ENCODE results near the gene TULP3. TPM values are rescaled to one million over a fixed set of nuclear protein-coding genes. Genes with fewer than 3 reads are reported as not detected.

TULP3 gene
- total and polyA plus RNA-seq, 10 of the 15 experiments (the other 5 are each of a cell fraction or from before 2014, with no cell fraction given): 3.1 to 10.4 (median 8.1) TPM

DNA sequence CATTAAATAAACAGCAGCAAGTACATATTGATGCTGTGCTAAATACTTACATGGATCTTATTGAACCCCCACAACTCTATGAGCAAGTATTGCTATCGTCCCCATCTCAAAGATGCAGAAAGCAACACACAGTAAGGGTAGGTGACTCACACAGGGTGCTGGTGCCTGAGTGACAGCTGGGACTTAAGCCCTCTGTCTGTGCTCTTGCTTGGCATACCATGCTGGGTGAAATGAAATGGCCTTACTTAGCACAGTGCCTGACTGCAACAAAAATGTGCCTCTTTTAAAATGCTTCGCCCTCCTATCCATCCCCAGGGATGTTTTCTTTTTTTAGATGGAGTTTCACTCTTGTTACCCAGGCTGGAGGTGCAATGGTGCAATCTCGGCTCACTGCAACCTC, 34.6 kb upstream of the TULP3 start:
- no peak for TF ChIP-seq PAX8 (IDR thresholded peaks at IDR 0.05)
- TF ChIP-seq ZNF274 (IDR thresholded peaks at IDR 0.05; ENCODE audit: insufficient read depth, insufficient read length): no peak
- TF ChIP-seq ZSCAN29 (IDR thresholded peaks at IDR 0.05): no peak
- TF ChIP-seq RUNX3 (IDR thresholded peaks at IDR 0.05; ENCODE audit: low read length): no peak
- no peak for TF ChIP-seq RELA (IDR thresholded peaks at IDR 0.05; ENCODE audit: borderline replicate concordance, partially characterized antibody)
- no peak for TF ChIP-seq JUND (IDR thresholded peaks at IDR 0.05; ENCODE audit: low read depth, low read length)
- no peak for TF ChIP-seq BRCA1 (IDR thresholded peaks at IDR 0.05; ENCODE audit: low read depth, low read length)
- no peak for TF ChIP-seq EZH2 (IDR thresholded peaks at IDR 0.05; ENCODE audit: borderline replicate concordance, control insufficient read depth, low read depth, low read length)
- TF ChIP-seq EED (IDR thresholded peaks at IDR 0.05; ENCODE audit: low read depth): no peak
- no peak for TF ChIP-seq MXI1 (IDR thresholded peaks at IDR 0.05; ENCODE audit: low read depth, low read length)
- no peak for TF ChIP-seq SMAD1 (IDR thresholded peaks at IDR 0.05; ENCODE audit: low read depth, partially characterized antibody)
- no peak for TF ChIP-seq SREBF2 (IDR thresholded peaks at IDR 0.05; ENCODE audit: low read length)
- TF ChIP-seq NR2C2 (IDR thresholded peaks at IDR 0.05; ENCODE audit: borderline replicate concordance, control insufficient read depth, insufficient read length, low read depth): no peak
- BruUV-seq (replicated peaks): no TSS peak
- H3K79me2 ChIP-seq (ENCODE audit: control insufficient read depth, insufficient read depth, low read length): no peaks in the 10 kb centered on the region
- H3K4me2 ChIP-seq (ENCODE audit: control insufficient read depth, insufficient read depth): no peak overlapping the region
- DNase-seq (ENCODE audit: low read depth, low spot score): no peak
- H4K20me1 ChIP-seq (ENCODE audit: control insufficient read depth, insufficient read depth): no peaks in the 10 kb centered on the region
- no peaks in the 10 kb centered on the region for H3K27me3 ChIP-seq (replicated peaks in 1 of 2; ENCODE audit: control insufficient read depth in 2 of 2, insufficient read depth in 2 of 2, low read length in 1 of 2)
- no peak overlapping the region for H2AFZ ChIP-seq (ENCODE audit: control insufficient read depth, low read depth, low read length)
- H3K4me3 ChIP-seq: no peak overlapping the region
- ChIA-PET SMC1A (ENCODE audit: uncharacterized antibody, unreplicated experiment) (no interaction called here), POLR2A (no interaction called here), RAD21 (ENCODE audit: unreplicated experiment) (no interaction called here), CTCF (interaction anchor here (0.6 to 3.0 kb wide), 2 partner anchors 88 to 1500 kb away, joined by 3 to 24 read pairs; no protein-coding TSS in a partner anchor)
- FAIRE-seq: no peak
- H3K9ac ChIP-seq (ENCODE audit: control insufficient read depth, insufficient read depth, low read length): no peak overlapping the region
- no peaks in the 10 kb centered on the region for H3K4me1 ChIP-seq (ENCODE audit: control insufficient read depth, insufficient read depth, low read length)
- intact Hi-C loops (cut with micrococcal nuclease; ENCODE audit: unreplicated experiment): no loop called here
- peaks cover 11% of the 10 kb centered on the region in 2 experiments; a peak in 3 of 4 replicates for H3K36me3 ChIP-seq (ENCODE audit: control insufficient read depth in 2 of 2, insufficient read depth in 2 of 2, low read length in 1 of 2)
- no peak for ATAC-seq
- in situ Hi-C loops (cut with MboI): no loop called here
- WGBS (ENCODE audit: insufficient coverage, insufficient replicate concordance, low lambda C conversion rate, missing lambda C conversion rate): 93% methylated on average over 3 of the region's 3 CpGs
- H3K27ac ChIP-seq (ENCODE audit: control insufficient read depth, insufficient read depth): no peak overlapping the region
- H3K9me3 ChIP-seq (replicated peaks; ENCODE audit: control insufficient read depth, insufficient read depth, low read length): no peaks in the 10 kb centered on the region
